22Rv1 (cell line): ENCODE measurements around the gene IDH3G.
"Not testable (repeated sequence)": the region's sequence is repeated elsewhere in the genome, so short reads cannot be mapped to it uniquely, and the experiment has no call there.

Experiments
- ZFX ChIP-seq: fragments of 450-650 bp; IDR thresholded peaks from 2 replicates; pipeline ENCODE4 v1.6.1; 2017; ENCODE audit warnings: antibody characterized with exemption, borderline replicate concordance
- TF ChIP-seq, protein P1 (sequence below): fragments of 450-650 bp; IDR thresholded peaks from 2 replicates; pipeline ENCODE4 v1.5.1; 2017; ENCODE audit warnings: mild to moderate bottlenecking

DNA sequence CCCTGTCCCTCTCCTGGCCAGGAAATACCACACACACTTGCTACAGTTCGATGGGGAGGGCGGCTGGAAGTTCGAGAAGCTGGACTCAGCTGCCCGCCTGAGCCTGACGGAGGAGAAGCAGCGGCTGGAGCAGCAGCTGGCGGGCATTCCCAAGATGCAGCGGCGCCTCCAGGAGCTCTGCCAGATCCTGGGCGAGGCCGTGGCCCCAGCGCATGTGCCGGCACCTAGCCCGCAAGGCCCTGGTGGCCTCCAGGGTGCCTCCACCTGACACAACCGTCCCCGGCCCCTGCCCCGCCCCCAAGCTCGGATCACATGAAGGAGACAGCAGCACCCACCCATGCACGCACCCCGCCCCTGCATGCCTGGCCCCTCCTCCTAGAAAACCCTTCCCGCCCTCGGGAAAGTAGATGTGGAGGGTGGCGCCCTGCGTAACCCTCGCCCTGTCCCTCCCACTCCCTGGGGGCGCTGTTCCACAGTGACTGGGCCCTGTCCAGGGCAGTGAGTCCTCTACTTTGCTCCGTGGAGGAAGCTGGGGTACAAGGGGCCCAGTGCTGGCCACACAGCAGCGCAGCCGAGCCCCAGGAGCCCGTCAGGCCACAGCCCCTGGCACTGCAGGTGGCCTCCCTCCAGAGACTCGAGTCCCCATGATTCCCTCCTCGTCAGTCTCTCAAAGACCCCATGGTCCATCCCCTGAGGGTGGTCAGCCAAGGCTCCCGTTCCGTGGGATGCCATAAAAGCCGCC lies 50.5 kb downstream of the IDH3G start:
- TF ChIP-seq, protein P1, sequence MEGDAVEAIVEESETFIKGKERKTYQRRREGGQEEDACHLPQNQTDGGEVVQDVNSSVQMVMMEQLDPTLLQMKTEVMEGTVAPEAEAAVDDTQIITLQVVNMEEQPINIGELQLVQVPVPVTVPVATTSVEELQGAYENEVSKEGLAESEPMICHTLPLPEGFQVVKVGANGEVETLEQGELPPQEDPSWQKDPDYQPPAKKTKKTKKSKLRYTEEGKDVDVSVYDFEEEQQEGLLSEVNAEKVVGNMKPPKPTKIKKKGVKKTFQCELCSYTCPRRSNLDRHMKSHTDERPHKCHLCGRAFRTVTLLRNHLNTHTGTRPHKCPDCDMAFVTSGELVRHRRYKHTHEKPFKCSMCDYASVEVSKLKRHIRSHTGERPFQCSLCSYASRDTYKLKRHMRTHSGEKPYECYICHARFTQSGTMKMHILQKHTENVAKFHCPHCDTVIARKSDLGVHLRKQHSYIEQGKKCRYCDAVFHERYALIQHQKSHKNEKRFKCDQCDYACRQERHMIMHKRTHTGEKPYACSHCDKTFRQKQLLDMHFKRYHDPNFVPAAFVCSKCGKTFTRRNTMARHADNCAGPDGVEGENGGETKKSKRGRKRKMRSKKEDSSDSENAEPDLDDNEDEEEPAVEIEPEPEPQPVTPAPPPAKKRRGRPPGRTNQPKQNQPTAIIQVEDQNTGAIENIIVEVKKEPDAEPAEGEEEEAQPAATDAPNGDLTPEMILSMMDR: peak; percentile 37
- TF ChIP-seq ZFX: not testable (repeated sequence)
